ENCODE measurements around the gene HTRA2. TPM values are rescaled to one million over a fixed set of nuclear protein-coding genes. Genes with fewer than 3 reads are reported as not detected.

Gene HTRA2
- polyA plus RNA-seq, 1 donor = 29.8 TPM

Other genes starting within 250 kb of the HTRA2 start
- 3.7 TPM for gene SLC4A5, start 186.5 kb upstream of the HTRA2 start, polyA plus RNA-seq (ENCODE audit: insufficient read length)
- 142 TPM for gene DCTN1, start 149.6 kb upstream of the HTRA2 start, polyA plus RNA-seq (ENCODE audit: insufficient read length)
- 5.5 TPM for gene C2orf81, start 108.3 kb upstream of the HTRA2 start, polyA plus RNA-seq (ENCODE audit: insufficient read length)
- gene WDR54, start 108.2 kb upstream of the HTRA2 start, polyA plus RNA-seq (ENCODE audit: insufficient read length) = 38.8 TPM
- 70.4 TPM for gene RTKN, start 88.0 kb upstream of the HTRA2 start, polyA plus RNA-seq (ENCODE audit: insufficient read length)
- 26.9 TPM for gene INO80B, start 74.8 kb upstream of the HTRA2 start, polyA plus RNA-seq (ENCODE audit: insufficient read length)
- 94.7 TPM for gene WBP1, start 71.5 kb upstream of the HTRA2 start, polyA plus RNA-seq (ENCODE audit: insufficient read length)
- gene MOGS, start 64.6 kb upstream of the HTRA2 start, polyA plus RNA-seq (ENCODE audit: insufficient read length) = 57.0 TPM
- gene MRPL53, start 57.3 kb upstream of the HTRA2 start, polyA plus RNA-seq (ENCODE audit: insufficient read length) = 37.7 TPM
- 15.8 TPM for gene CCDC142, start 46.9 kb upstream of the HTRA2 start, polyA plus RNA-seq (ENCODE audit: insufficient read length)
- 31.5 TPM for gene TTC31, start 46.9 kb upstream of the HTRA2 start, polyA plus RNA-seq (ENCODE audit: insufficient read length)
- 3.1 TPM for gene LBX2, start 30.3 kb upstream of the HTRA2 start, polyA plus RNA-seq (ENCODE audit: insufficient read length)
- gene PCGF1, start 22.2 kb upstream of the HTRA2 start, polyA plus RNA-seq (ENCODE audit: insufficient read length) = 29.5 TPM
- gene TLX2, start 15.5 kb upstream of the HTRA2 start, polyA plus RNA-seq (ENCODE audit: insufficient read length) = 0.07 TPM
- gene DQX1, start 3.7 kb upstream of the HTRA2 start, polyA plus RNA-seq (ENCODE audit: insufficient read length) = 0.40 TPM
- gene AUP1, start 227 bp upstream of the HTRA2 start, polyA plus RNA-seq (ENCODE audit: insufficient read length) = 96.8 TPM
- gene LOXL3, start 24.0 kb downstream of the HTRA2 start, polyA plus RNA-seq (ENCODE audit: insufficient read length) = 10.8 TPM
- 7.4 TPM for gene DOK1, start 24.8 kb downstream of the HTRA2 start, polyA plus RNA-seq (ENCODE audit: insufficient read length)
- 1.0 TPM for gene M1AP, start 118.4 kb downstream of the HTRA2 start, polyA plus RNA-seq (ENCODE audit: insufficient read length)
- 6.3 TPM for gene SEMA4F, start 124.3 kb downstream of the HTRA2 start, polyA plus RNA-seq (ENCODE audit: insufficient read length)

Measured in left kidney (tissue), 1 donor.